GM12892 (cell line): ENCODE results near the gene ADAM21.
"Not testable (repeated sequence)": the region's sequence is repeated elsewhere in the genome, so short reads cannot be mapped to it uniquely, and the experiment has no call there.

ENCODE experiments used
- DNase-seq: peaks from one replicate; pipeline ENCODE4 v3.0.0; 2011; ENCODE audit not compliant: insufficient read length
- FAIRE-seq: peaks from 2 replicates; lab custom pipeline; 2011; peaks lifted over from hg19 to GRCh38; lab: Jason Lieb, UNC
- POLR2A ChIP-seq: IDR thresholded peaks from 2 replicates; pipeline ENCODE4 v1.6.1; 2011; ENCODE audit warnings: low read depth, low read length, control low read depth
- POLR2AphosphoS5 ChIP-seq: IDR thresholded peaks from 2 replicates; pipeline ENCODE4 v1.6.1; 2011; ENCODE audit warnings: low read depth, low read length, control low read depth
- TAF1 ChIP-seq: IDR thresholded peaks from 2 replicates; pipeline ENCODE4 v1.6.1; 2011; ENCODE audit warnings: low read depth, mild to moderate bottlenecking, control low read depth, low read length, borderline replicate concordance

The ADAM21 gene

DNA sequence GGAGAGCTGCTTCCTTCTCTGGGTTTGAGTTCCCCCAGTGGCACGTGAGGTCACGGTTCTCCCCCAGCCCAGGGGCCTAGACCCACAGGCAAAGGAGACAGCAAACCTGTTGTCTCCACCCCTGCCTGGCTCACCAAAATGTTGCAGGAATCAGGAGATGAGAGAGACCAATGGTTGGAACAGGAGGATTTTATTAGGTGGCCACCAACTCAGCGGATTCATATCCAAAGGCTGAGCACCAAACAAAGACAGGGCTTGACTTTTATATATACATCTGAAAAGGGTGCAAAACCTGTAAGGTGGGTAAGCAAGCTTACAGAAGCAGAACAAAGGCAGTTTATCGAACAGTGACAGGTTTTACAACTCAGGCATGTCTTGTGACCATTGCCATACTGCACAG lies 9.2 kb upstream of the ADAM21 start:
- FAIRE-seq (no peak), DNase-seq (no peak)
- TF ChIP-seq POLR2AphosphoS5 = no peak
- TF ChIP-seq POLR2A = no peak
- TF ChIP-seq TAF1 = no peak

DNA sequence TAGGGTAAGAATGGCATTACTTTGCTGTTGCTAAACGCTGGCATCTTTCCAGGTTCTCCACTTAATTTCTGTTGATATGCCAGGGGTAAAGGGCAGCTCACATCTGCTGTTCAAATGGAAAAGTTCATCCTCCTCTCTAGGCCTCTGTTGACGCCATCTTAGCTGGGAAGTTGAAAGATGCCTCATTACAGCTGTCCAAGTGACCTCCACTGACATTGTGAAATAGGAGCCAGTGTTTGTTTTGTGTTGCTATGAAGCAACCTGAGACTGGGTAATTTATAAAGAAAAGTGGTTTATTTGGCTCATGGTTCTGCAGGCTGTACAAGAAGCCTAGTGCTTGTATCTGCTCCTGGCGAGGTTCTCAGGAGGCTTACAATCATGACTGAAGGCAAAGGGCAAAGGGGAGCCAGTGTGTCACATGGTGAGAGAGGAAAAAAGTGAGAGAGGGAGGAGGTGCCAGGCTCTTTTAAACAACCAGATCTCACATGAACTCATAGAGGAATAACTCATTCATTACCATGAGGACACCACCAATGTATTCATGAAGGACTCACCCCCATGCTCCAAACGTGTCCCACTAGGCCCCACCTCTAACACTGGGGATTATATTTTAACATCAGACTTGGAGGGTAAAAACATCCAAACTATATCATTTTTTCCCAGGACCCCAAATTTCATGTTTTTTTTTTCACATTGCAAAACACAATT lies 3.2 kb upstream of the ADAM21 start:
- no peak for TF ChIP-seq TAF1
- no peak for TF ChIP-seq POLR2AphosphoS5
- TF ChIP-seq POLR2A = no peak
- FAIRE-seq (no peak), DNase-seq (no peak)

DNA sequence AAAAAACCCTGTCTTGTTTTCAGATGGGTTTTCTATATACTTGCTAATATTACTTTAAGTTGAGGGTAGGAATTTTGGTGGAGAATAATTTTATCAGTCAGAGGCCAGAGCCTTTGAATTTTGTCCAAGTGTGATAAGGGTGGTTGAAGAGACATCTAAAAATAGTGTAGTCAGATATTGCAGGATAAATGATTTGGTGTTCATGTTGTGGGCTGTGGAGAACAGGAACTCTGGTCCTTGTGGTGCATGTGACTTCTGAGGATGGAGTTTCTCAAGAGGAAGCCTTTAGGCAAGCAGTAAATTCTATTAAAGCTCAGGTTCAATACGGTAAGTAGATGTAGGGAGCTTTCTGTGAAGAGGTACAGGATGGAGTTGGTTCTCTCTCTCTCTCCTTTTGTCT lies 2.8 kb downstream of the ADAM21 start:
- no peak for TF ChIP-seq POLR2A
- TF ChIP-seq POLR2AphosphoS5 = no peak
- TF ChIP-seq TAF1 = no peak
- DNase-seq = no peak
- FAIRE-seq = no peak

DNA sequence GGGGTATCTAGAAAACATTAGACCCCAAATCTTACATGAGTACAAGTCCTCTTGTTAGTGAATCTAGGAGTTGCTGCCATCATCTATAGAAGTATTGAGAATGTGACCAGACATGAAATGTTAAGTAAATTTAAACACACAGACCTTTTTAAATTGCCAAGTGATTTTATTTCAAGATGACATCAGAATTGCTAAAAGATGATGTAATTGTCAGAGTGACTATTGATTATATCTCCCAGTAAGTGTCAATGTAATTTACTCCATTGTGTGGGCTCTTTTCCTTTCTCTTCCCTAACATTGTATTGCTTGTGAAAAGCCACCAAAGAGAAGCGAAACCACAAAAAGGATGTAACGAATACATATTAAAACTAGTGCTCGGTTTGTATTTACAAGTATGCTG lies 16.8 kb downstream of the ADAM21 start:
- TF ChIP-seq POLR2A (no peak), TAF1 (no peak), POLR2AphosphoS5 (no peak)
- FAIRE-seq = no peak
- DNase-seq = no peak

DNA sequence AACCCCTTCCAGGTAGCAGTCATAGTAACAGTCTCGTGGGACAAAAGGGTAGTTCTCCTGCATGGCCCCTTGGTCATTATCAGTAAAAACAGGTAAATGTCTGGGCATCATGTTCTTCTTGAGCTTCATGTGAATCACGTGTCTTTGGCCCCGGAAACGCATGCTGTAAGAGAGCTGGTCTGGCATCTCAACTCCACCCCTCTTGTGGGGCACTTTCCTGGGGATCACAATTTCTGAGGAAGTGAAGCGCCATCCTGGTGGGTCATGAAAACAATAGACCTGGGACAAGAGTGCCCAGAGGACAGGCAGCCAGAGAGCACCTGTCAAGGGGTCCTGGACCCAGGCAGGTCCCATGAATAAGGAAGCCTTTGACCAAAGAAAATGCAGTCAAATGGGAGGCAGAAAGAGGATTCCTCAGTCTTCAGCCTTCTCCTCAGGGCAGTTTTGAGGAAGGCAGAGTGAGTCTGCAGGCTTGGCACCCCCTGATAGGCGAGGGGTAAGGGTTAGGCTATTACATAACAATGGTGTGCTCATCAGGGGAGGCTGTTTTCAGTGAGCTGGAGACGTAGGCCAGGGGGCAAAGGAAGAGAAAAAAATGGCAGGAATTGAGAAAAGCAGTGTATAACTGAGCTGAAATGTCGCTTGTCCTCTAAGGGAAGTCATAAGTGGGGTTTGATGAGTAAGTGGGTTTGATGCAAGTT lies 19.0 kb downstream of the ADAM21 start:
- not testable (repeated sequence) for DNase-seq
- peak; percentile 94 for FAIRE-seq

DNA sequence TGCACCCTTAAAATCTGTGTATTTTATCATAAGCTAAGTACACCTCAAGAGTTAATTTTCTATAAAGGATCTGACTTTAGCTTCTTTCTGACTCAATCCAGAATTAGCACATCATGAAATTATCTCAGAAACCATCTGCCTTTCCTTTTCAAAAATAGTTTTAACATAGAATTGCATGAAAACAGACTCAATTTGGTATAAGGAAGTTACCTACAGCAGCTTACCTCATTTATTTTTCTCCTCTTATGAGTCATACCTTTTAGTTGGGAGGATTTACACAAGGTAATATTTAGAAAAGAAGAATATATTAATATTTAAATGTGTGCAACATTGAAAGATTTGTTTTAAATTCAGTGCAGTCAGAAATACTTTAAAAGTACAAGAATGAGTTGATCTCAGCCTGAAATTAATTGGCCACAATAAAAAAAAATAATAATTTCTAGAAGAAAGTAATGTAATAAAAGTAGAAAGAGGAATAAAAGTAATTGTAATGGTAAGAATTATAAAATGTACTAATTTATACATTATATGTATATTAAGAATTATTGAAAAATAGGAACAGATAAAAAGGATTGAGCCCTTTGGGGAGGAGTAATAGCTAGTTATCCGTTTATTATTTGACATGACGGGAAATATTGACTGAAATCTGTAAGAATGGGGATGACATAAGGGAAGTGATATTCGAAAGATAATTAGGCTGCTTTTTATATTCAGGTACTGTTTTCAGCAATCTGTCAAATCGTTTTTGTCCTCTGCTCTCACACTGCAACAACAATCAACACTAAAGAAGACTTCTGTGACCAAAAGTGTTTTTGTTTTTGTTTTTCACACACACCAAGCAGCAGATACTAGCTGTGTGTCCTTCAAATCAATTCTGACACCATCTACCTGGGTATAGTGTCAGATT lies 20.5 kb downstream of the ADAM21 start:
- peak; percentile 84 for FAIRE-seq
- TF ChIP-seq POLR2AphosphoS5 (no peak), POLR2A (no peak), TAF1 (no peak)
- DNase-seq = no peak

DNA sequence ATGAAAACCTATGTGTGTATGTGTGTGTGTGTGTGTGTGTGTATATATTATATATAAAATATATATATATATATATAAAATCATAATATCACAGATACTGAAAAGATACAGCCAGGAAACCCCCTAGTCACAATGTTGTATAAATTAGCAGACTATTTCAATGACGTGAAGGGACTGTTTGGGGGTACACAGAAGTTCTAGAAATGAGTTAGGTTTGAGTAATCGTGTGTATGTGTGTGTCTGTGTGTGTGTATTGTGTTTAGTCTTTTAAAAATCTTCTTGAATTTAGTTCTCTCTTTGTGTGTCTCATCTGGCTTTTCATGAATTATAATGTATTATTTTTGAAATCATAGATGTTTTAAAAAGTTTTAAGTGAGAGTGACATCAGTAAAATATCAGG lies 21.9 kb downstream of the ADAM21 start:
- FAIRE-seq = no peak
- no peak for TF ChIP-seq POLR2A
- no peak for TF ChIP-seq TAF1
- no peak for TF ChIP-seq POLR2AphosphoS5

DNA sequence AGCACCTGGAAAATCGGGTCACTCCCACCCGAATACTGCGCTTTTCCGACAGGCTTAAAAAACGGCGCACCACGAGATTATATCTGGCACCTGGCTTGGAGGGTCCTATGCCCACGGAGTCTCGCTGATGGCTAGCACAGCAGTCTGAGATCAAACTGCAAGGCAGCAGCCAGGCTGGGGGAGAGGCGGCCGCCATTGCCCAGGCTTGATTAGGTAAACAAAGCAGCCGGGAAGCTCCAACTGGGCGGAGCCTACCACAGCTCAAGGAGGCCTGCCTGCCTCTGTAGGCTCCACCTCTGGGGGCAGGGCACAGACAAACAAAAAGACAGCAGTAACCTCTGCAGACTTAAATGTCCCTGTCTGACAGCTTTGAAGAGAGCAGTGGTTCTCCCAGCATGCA lies 23.5 kb downstream of the ADAM21 start:
- FAIRE-seq = not testable (repeated sequence)

More for the DNA sequence above, 21.9 kb downstream of the ADAM21 start:
- DNase-seq = no peak

DNA sequence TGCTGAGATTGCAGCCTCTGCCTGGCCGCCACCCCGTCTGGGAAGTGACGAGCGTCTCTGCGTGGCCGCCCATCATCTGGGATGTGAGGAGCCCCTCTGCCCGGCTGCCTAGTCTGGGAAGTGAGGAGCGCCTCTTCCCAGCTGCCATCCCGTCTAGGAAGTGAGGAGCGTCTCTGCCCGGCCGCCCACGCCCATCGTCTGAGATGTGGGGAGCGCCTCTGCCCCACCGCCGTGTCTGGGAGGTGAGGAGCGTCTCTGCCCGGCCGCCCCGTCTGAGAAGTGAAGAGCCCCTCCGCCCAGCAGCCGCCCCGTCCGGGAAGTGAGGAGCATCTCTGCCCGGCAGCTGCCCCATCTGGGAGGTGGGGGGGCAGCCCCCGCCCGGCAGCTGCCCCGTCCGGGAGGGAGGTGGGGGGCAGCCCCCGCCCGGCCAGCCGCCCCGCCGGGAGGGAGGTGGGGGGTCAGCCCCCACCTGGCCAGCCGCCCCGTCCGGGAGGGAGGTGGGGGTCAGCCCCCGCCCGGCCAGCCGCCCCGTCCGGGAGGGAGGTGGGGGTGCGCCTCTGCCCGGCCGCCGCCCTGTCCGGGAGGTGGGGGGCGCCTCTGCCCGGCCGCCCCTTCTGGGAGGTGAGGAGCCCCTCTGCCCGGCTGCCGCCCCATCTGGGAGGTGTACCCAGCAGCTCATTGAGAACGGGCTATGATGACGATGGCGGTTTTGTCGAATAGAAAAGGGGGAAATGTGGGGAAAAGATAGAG lies 25.6 kb downstream of the ADAM21 start:
- FAIRE-seq, DNase-seq: not testable (repeated sequence)

More for the DNA sequence above, 23.5 kb downstream of the ADAM21 start:
- DNase-seq = not testable (repeated sequence)

DNA sequence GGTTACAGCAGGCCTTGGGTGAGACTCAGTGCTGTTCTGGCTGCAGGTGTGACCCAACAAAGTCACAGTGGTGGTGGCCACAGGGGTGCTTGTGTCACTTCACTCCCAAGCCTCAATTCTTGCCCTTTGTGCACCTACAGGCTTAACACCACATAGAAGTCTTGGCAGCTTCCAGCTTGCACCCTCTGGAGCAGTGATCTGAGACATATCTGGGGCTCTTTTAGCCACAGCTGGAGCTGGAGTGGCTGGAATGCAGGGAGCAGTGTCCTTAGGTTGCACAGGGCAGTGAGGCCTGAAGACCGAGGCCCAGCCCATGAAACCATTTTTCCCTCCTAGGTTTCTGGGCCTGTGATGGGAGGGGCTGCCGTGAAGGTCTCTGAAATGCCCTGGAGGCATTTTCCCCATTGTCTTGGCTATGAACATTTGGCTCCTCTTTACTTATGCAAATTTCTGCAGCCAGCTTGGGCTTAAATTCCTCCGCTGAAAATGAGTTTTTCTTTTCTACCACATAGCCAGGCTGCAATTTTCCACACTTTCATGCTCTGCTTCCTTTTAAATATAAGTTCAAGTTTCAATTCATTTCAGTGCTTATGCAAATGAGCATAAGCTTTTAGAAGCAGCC lies 37.7 kb downstream of the ADAM21 start:
- FAIRE-seq = no peak
- DNase-seq = no peak
- TF ChIP-seq TAF1 = no peak
- TF ChIP-seq POLR2A = no peak

DNA sequence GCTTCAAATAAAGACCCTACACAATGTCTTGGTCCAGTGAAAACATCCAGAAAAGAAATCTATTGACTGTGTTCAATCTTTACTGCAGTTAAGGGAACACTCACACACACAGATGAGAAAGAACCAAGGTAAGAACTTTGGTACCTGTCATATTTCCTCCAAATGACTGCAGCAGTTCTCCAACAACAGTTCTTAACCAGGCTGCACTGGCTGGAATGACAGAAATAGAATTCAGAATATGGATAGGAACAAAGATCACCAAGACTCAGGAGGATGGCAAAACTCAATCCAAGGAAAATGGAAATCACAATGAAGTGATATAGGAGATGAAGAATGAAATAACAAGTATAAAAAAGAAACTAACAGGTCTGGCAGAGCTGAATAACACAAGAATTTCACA lies 46.2 kb downstream of the ADAM21 start:
- FAIRE-seq = no peak
- TF ChIP-seq TAF1 = no peak
- TF ChIP-seq POLR2AphosphoS5 = no peak
- no peak for TF ChIP-seq POLR2A

More for the DNA sequence above, 46.2 kb downstream of the ADAM21 start:
- no peak for DNase-seq
